Transverse colon (tissue), 3 donors: ENCODE measurements around the gene RPL39L.

Source experiments
- CTCF ChIP-seq, 5 experiments: fragments of 200-600 bp in 3 of 5; fragments of 450-650 bp in 2 of 5; sonication (generic) in 3 of 5; IDR thresholded peaks; 1 replicate in 2 of 5; 2 replicates in 3 of 5; pipeline ENCODE4 v1.5.1; 2016 to 2017; ENCODE audit warnings: antibody characterized with exemption in 5 of 5, inconsistent platforms in 3 of 5, mild to moderate bottlenecking in 2 of 5, moderate library complexity in 1 of 5
- POLR2A ChIP-seq: fragments of 450-650 bp; IDR thresholded peaks from one replicate; pipeline ENCODE4 v1.6.1; 2016; ENCODE audit warnings: antibody characterized with exemption, mild to moderate bottlenecking, moderate library complexity

- TF ChIP-seq CTCF (IDR thresholded peaks at IDR 0.05) (no peak), POLR2A (no peak)
Observed at GRCh38 chr3:187088701-187089100, 50.6 kb downstream of the RPL39L start.
